Mucosa of descending colon (tissue), 3 donors: Measurements from ENCODE around the gene MAN2B2. TPM values are rescaled to one million over a fixed set of nuclear protein-coding genes. Genes with fewer than 3 reads are reported as not detected.

Source experiments
- ATAC-seq: fragments of 200-7000 bp; cut with Tn5 transposase; one replicate; pipeline ENCODE4 v1.9.1; 2020; ENCODE audit warnings: mild to moderate bottlenecking, moderate library complexity
- DNase-seq, 3 donors: peaks; one replicate each; pipeline ENCODE4 v3.0.0-alpha.2; 2020
- H3K36me3 ChIP-seq: fragments of 200-600 bp; one replicate; pipeline ENCODE4 v1.8.0; 2021; ENCODE audit warnings: low read depth, mild to moderate bottlenecking
- H3K4me1 ChIP-seq: fragments of 200-600 bp; one replicate; pipeline ENCODE4 v1.8.0; 2021; ENCODE audit warnings: low read depth, mild to moderate bottlenecking
- H3K4me3 ChIP-seq: fragments of 200-600 bp; one replicate; pipeline ENCODE4 v1.8.0; 2021; ENCODE audit warnings: mild to moderate bottlenecking
- H3K9me3 ChIP-seq: fragments of 200-600 bp; one replicate; pipeline ENCODE4 v1.8.0; 2021; ENCODE audit warnings: mild to moderate bottlenecking
- CTCF ChIP-seq: fragments of 200-600 bp; IDR thresholded peaks from one replicate; pipeline ENCODE4 v1.8.0; 2022; ENCODE audit warnings: antibody characterized with exemption, mild to moderate bottlenecking
- intact Hi-C, 2 donors: fragments of 100-400 bp; cut with DNase I in 1 of 2; cut with micrococcal nuclease in 1 of 2; formaldehyde crosslinking; loops; one replicate each; pipeline versions ENCODE4 v1.11.0 to v1.11.1; 2022; cut with DNase I, micrococcal nuclease
- total RNA-seq, 3 donors: library from RNA; stranded (reverse); fragmentation: NEBNext Ultra II Directional in 2 of 3; extraction: Animal tissue kit (Norgen Biotek cat#: 25700) in 2 of 3; gene quantifications; one replicate each; pipeline versions ENCODE4 v1.2.1 to v1.2.4, GENCODE V29; 2021 to 2023
- donor health status: DM: no; HTN: no; CAD: no; lungs with moderate emphysema.
- donor health status: DM: no; HTN: no; CAD: no.
- donor health status: DM: no; HTN: yes; CAD: no.

MAN2B2 gene
- total RNA-seq, 3 donors from 2014 or later = 24.1 to 28.2 (median 27.2) TPM

- no peak for TF ChIP-seq CTCF
- no peaks in the 10 kb centered on the region for H3K36me3 ChIP-seq
- H3K4me1 ChIP-seq = peaks cover 14% of the 10 kb centered on the region
- intact Hi-C loops = no loop called here
- no peak overlapping the region for H3K4me3 ChIP-seq
- DNase-seq (peak in 1 of 3 donors; percentile 30), ATAC-seq (no peak)
- H3K9me3 ChIP-seq = no peaks in the 10 kb centered on the region
These were observed 10.9 kb upstream of the MAN2B2 start for GRCh38 chr4:6563935-6564645.

GRCh38 chr4:6565691-6566390, 9.1 kb upstream of the MAN2B2 start:
- intact Hi-C loops = no loop called here

GRCh38 chr4:6566391-6567190, 8.4 kb upstream of the MAN2B2 start:
- no peak for ATAC-seq
- DNase-seq = no peak
- H3K4me1 ChIP-seq = peaks cover 14% of the 10 kb centered on the region
- H3K4me3 ChIP-seq = no peak overlapping the region
- intact Hi-C loops = no loop called here
- H3K36me3 ChIP-seq = no peaks in the 10 kb centered on the region
- TF ChIP-seq CTCF = no peak
- H3K9me3 ChIP-seq = no peaks in the 10 kb centered on the region

More at GRCh38 chr4:6565691-6566390, 9.1 kb upstream of the MAN2B2 start:
- Histone ChIP-seq H3K4me1 (peaks cover 14% of the 10 kb centered on the region), H3K36me3 (no peaks in the 10 kb centered on the region), H3K9me3 (no peaks in the 10 kb centered on the region), H3K4me3 (no peak overlapping the region)
- ATAC-seq (no peak), DNase-seq (no peak)
- no peak for TF ChIP-seq CTCF

GRCh38 chr4:6567218-6567617, 7.8 kb upstream of the MAN2B2 start:
- H3K9me3 ChIP-seq = no peaks in the 10 kb centered on the region
- DNase-seq (no peak), ATAC-seq (no peak)
- no peak overlapping the region for H3K4me3 ChIP-seq
- TF ChIP-seq CTCF = no peak
- intact Hi-C loops = no loop called here
- H3K4me1 ChIP-seq = peaks cover 14% of the 10 kb centered on the region
- H3K36me3 ChIP-seq = no peaks in the 10 kb centered on the region

GRCh38 chr4:6568148-6568547, 6.8 kb upstream of the MAN2B2 start:
- Histone ChIP-seq H3K9me3 (no peaks in the 10 kb centered on the region), H3K4me3 (no peak overlapping the region), H3K4me1 (peaks cover 8% of the 10 kb centered on the region), H3K36me3 (no peaks in the 10 kb centered on the region)
- intact Hi-C loops = no loop called here
- no peak for ATAC-seq
- TF ChIP-seq CTCF = no peak
- DNase-seq = no peak
